Measurements from ENCODE around the gene SIM2. TPM values are rescaled to one million over a fixed set of nuclear protein-coding genes. Genes with fewer than 3 reads are reported as not detected.

Gene SIM2
- total RNA-seq, 4 donors from 2014 or later, result 1.2 TPM; not detected in 3

DNA sequence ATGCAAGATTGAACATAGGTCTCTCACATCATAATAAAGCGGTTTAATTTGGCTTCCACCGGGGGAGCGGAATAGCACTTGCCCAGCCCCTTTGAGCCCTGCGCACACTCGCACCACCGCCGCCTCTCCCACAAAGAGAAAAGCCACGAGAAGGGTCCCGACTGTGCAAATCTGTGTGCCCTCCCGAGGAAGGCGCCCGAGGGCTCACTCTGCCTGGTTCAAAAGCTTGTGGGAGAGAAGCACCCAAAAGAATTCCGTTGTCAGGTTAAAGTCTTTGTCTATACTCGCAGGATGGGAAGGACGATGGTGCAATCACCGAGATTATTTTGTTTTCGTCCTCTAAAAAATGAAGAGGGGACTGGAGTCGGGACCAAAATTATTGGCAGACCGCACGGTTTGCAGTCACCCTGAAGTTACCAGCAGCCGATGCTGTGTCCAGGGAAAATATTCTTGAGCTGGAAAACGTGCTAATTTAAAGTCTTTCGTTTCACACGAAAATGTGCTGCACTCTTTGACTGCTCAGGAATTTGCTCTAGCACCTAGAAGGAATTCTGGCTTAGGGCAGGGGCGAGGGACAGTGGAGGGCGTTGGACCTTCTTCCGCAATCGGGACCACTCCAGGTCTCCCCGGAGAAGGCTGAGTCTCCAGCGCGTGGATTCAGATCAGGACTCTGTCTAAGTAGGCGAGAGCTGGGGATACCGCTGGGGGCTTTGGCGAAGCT lies 6.6 kb upstream of the SIM2 start:
- Histone ChIP-seq H3K27me3 (peaks cover 94% of the 10 kb centered on the region), H3K9me3 (no peaks in the 10 kb centered on the region), H3K27ac (no peak overlapping the region), H3K4me1 (peaks cover 33% of the 10 kb centered on the region), H3K36me3 (no peaks in the 10 kb centered on the region), H3K4me3 (no peak overlapping the region)
- no peak for DNase-seq (ENCODE audit: low spot score in 2 of 2)
- TF ChIP-seq EP300 (IDR thresholded peaks at IDR 0.05), result no peak
- TF ChIP-seq POLR2AphosphoS5 (IDR thresholded peaks at IDR 0.05), result no peak
- no peak for TF ChIP-seq POLR2A (IDR thresholded peaks at IDR 0.05)
- TF ChIP-seq CTCF (IDR thresholded peaks at IDR 0.05), result no peak
- WGBS, result 24% methylated on average over 34 of the region's 34 CpGs

DNA sequence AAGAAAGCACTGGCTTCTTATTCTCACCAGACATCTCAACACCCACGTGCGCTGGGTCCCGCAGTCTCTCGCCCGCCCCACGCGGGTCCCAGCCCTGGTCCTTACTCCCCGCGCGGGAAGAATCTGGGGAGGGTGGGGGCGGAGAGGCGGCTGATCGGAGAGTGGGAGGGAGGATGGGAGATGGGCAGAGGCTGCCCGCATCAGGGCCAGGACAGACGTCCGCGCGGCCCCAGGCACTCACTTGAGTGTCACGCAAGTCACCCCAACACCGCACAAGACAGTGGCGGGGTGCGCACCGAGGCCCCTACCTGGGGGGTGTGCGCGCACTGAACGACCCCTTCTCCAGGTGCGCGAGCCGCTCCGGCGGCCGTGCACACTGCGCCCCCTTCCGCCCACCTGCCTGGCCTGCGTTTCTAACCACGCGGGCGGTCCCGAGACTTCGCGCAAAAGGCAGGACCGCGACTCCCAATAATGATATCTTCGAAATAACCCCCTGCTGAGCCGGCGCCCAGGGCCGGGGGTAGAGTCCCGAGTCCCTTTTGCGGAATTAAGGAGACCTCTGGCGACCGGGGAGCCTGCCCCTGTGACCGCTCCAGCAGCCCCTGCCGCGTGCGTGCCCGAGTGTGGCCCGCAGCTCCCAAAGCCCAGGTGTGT lies 6.0 kb upstream of the SIM2 start:
- no peak for DNase-seq (ENCODE audit: low spot score in 2 of 2)
- Histone ChIP-seq H3K27me3 (peaks cover 95% of the 10 kb centered on the region), H3K4me1 (peaks cover 40% of the 10 kb centered on the region), H3K36me3 (no peaks in the 10 kb centered on the region), H3K9me3 (no peaks in the 10 kb centered on the region), H3K4me3 (no peak overlapping the region), H3K27ac (no peak overlapping the region)
- 18% methylated on average over 7 of the region's 57 CpGs for WGBS
- TF ChIP-seq EP300 (IDR thresholded peaks at IDR 0.05), result no peak
- TF ChIP-seq POLR2AphosphoS5 (IDR thresholded peaks at IDR 0.05), result no peak
- TF ChIP-seq POLR2A (IDR thresholded peaks at IDR 0.05), result no peak
- TF ChIP-seq CTCF (IDR thresholded peaks at IDR 0.05), result no peak

GRCh38 chr21:36693489-36694030 lies 5.4 kb upstream of the SIM2 start:
- no peak for TF ChIP-seq EP300 (IDR thresholded peaks at IDR 0.05)
- TF ChIP-seq POLR2A (IDR thresholded peaks at IDR 0.05), result no peak
- TF ChIP-seq POLR2AphosphoS5 (IDR thresholded peaks at IDR 0.05), result no peak
- TF ChIP-seq CTCF (IDR thresholded peaks at IDR 0.05), result no peak
- H3K36me3 ChIP-seq, result no peaks in the 10 kb centered on the region
- 21% methylated on average over 39 of the region's 40 CpGs for WGBS
- H3K9me3 ChIP-seq, result no peaks in the 10 kb centered on the region
- peaks cover 46% of the 10 kb centered on the region for H3K4me1 ChIP-seq
- no peak overlapping the region for H3K27ac ChIP-seq
- peaks cover 97% of the 10 kb centered on the region for H3K27me3 ChIP-seq
- no peak for DNase-seq (ENCODE audit: low spot score in 2 of 2)
- no peak overlapping the region for H3K4me3 ChIP-seq

- no peak overlapping the region for H3K4me3 ChIP-seq
- peaks cover 100% of the 10 kb centered on the region for H3K27me3 ChIP-seq
Measured at GRCh38 chr21:36694031-36694515, 4.8 kb upstream of the SIM2 start.

DNA sequence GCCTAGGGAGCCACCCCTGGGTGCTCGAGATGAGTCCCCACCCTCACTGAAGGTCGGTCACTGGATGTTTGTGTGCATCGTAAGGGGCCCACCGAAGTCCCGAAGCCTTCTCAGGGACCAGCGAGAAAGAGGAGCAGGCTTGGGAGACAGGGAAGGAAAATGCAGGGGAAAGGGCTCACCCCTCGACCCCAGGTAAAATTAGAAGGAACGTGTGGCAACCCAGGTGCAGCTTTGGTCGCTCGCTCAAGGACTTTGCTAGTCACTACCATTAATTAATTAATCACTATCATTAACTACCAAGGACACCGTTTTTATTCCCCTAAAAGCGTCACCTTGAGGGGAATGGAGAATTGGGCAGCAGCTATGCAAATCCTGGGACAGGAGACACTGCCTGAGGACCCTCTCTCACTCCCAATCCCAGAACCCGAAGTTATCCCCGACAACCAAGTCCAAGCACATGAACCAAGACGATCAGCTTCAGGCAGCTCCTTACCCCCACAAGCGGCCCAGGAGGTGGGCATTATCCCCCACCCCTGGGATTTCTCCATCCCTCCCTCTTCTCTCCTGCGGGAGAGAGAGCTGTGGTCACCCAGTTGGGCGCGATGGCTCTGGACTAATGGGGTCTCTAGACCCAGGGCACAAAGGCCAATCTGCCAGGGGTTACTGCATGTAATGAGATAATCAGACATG lies 4.2 kb upstream of the SIM2 start:
- H3K36me3 ChIP-seq, result no peaks in the 10 kb centered on the region
- no peak overlapping the region for H3K27ac ChIP-seq
- no peak for DNase-seq (ENCODE audit: low spot score in 2 of 2)
- no peaks in the 10 kb centered on the region for H3K9me3 ChIP-seq
- H3K4me1 ChIP-seq, result peaks cover 58% of the 10 kb centered on the region
- no peak for TF ChIP-seq EP300 (IDR thresholded peaks at IDR 0.05)
- TF ChIP-seq POLR2AphosphoS5 (IDR thresholded peaks at IDR 0.05), result no peak
- TF ChIP-seq CTCF (IDR thresholded peaks at IDR 0.05), result no peak
- no peak for TF ChIP-seq POLR2A (IDR thresholded peaks at IDR 0.05)
- H3K4me3 ChIP-seq, result no peak overlapping the region
- WGBS, result 37% methylated on average over 19 of the region's 19 CpGs
- H3K27me3 ChIP-seq, result peaks cover 100% of the 10 kb centered on the region

More at GRCh38 chr21:36694031-36694515, 4.8 kb upstream of the SIM2 start:
- Histone ChIP-seq H3K36me3 (no peaks in the 10 kb centered on the region), H3K4me1 (peaks cover 51% of the 10 kb centered on the region), H3K9me3 (no peaks in the 10 kb centered on the region), H3K27ac (no peak overlapping the region)
- no peak for DNase-seq (ENCODE audit: low spot score in 2 of 2)
- WGBS, result 24% methylated on average over 13 of the region's 14 CpGs
- TF ChIP-seq POLR2AphosphoS5 (IDR thresholded peaks at IDR 0.05) (no peak), POLR2A (IDR thresholded peaks at IDR 0.05) (no peak), EP300 (IDR thresholded peaks at IDR 0.05) (no peak)

Data from suprapubic skin (tissue), 4 donors.